ENCODE data around the gene BPI.

BPI gene

DNA sequence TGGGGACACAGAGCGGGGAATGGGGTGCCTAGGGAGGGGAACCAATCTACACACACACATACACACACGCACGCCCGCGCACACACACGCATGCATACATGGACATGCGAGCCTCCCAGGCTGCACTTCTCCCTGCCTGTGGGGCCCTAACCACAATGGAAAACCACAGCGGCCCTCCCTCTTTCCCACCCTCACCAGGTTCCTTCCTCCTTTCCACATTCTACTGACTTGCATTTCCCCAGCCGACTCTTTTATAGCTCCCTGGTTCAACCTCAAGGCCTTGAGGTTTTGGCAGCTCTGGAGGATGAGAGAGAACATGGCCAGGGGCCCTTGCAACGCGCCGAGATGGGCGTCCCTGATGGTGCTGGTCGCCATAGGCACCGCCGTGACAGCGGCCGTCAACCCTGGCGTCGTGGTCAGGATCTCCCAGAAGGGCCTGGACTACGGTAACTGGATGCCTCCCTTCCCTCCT is at the start of gene BPI:
Gene BPI, plus strand, starts transcription at position 249 of the 472 bp plus-strand sequence. Its CDS starts 68 bp downstream, at position 317.
- TF ChIP-seq ZBTB7A (IDR thresholded peaks at IDR 0.05; ENCODE audit: low read depth), result no peak
- no peak for TF ChIP-seq TCF12 (IDR thresholded peaks at IDR 0.05; ENCODE audit: low read depth)
- TF ChIP-seq, protein P1, sequence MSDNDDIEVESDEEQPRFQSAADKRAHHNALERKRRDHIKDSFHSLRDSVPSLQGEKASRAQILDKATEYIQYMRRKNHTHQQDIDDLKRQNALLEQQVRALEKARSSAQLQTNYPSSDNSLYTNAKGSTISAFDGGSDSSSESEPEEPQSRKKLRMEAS (IDR thresholded peaks at IDR 0.05), result no peak
- TF ChIP-seq CREB1 (IDR thresholded peaks at IDR 0.05; ENCODE audit: low read depth), result no peak
- TF ChIP-seq CEBPB (IDR thresholded peaks at IDR 0.05), result no peak
- no peak for TF ChIP-seq NFIC (IDR thresholded peaks at IDR 0.05)
- no peak for TF ChIP-seq FOXM1 (IDR thresholded peaks at IDR 0.05; ENCODE audit: borderline replicate concordance, low read depth)
- TF ChIP-seq TEAD4 (IDR thresholded peaks at IDR 0.05), result no peak
- TF ChIP-seq, protein P2, sequence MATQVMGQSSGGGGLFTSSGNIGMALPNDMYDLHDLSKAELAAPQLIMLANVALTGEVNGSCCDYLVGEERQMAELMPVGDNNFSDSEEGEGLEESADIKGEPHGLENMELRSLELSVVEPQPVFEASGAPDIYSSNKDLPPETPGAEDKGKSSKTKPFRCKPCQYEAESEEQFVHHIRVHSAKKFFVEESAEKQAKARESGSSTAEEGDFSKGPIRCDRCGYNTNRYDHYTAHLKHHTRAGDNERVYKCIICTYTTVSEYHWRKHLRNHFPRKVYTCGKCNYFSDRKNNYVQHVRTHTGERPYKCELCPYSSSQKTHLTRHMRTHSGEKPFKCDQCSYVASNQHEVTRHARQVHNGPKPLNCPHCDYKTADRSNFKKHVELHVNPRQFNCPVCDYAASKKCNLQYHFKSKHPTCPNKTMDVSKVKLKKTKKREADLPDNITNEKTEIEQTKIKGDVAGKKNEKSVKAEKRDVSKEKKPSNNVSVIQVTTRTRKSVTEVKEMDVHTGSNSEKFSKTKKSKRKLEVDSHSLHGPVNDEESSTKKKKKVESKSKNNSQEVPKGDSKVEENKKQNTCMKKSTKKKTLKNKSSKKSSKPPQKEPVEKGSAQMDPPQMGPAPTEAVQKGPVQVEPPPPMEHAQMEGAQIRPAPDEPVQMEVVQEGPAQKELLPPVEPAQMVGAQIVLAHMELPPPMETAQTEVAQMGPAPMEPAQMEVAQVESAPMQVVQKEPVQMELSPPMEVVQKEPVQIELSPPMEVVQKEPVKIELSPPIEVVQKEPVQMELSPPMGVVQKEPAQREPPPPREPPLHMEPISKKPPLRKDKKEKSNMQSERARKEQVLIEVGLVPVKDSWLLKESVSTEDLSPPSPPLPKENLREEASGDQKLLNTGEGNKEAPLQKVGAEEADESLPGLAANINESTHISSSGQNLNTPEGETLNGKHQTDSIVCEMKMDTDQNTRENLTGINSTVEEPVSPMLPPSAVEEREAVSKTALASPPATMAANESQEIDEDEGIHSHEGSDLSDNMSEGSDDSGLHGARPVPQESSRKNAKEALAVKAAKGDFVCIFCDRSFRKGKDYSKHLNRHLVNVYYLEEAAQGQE (IDR thresholded peaks at IDR 0.05; ENCODE audit: low read depth), result no peak
- no peak for TF ChIP-seq EP300 (IDR thresholded peaks at IDR 0.05; ENCODE audit: borderline replicate concordance)

DNA sequence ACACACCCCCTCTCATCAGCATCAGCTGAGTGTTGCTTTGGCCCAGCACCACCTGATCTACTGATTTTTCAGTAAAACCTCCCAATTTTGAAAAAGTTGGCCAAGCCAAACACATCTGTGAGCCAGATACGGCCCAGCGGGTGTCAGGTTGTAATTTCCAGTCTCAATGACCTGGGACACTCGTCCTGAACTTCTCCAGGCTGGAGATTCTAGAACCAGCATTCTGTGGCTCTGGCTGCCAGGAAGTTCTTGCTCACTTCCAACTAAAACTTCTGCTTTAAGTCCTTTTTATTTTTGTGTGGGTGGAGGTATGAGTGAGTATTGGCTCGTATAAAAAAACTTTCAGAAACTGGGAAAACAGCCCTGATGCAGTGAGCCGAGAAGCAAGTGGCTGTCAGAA is 48.6 kb upstream of the BPI start:
- TF ChIP-seq EP300 (IDR thresholded peaks at IDR 0.05; ENCODE audit: borderline replicate concordance), result no peak
- no peak for TF ChIP-seq EGR1 (IDR thresholded peaks at IDR 0.05)
- no peak for TF ChIP-seq RAD21 (IDR thresholded peaks at IDR 0.05; ENCODE audit: low read depth)
- no peak for TF ChIP-seq CREB1 (IDR thresholded peaks at IDR 0.05; ENCODE audit: low read depth)
- TF ChIP-seq CEBPB (IDR thresholded peaks at IDR 0.05), result no peak
- TF ChIP-seq, protein P2 (IDR thresholded peaks at IDR 0.05; ENCODE audit: low read depth), result no peak
- no peak for TF ChIP-seq NFIC (IDR thresholded peaks at IDR 0.05)
- no peak for TF ChIP-seq TAF1 (IDR thresholded peaks at IDR 0.05; ENCODE audit: low read depth)
- TF ChIP-seq, protein P3, sequence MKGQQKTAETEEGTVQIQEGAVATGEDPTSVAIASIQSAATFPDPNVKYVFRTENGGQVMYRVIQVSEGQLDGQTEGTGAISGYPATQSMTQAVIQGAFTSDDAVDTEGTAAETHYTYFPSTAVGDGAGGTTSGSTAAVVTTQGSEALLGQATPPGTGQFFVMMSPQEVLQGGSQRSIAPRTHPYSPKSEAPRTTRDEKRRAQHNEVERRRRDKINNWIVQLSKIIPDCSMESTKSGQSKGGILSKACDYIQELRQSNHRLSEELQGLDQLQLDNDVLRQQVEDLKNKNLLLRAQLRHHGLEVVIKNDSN (IDR thresholded peaks at IDR 0.05), result no peak
- TF ChIP-seq YY1 (IDR thresholded peaks at IDR 0.05; ENCODE audit: low read depth), result no peak
- TF ChIP-seq, protein P1 (IDR thresholded peaks at IDR 0.05), result no peak
- no peak for TF ChIP-seq TEAD4 (IDR thresholded peaks at IDR 0.05)
- TF ChIP-seq TCF12 (IDR thresholded peaks at IDR 0.05; ENCODE audit: low read depth), result no peak
- TF ChIP-seq ZBTB7A (IDR thresholded peaks at IDR 0.05; ENCODE audit: low read depth), result no peak
- TF ChIP-seq FOXM1 (IDR thresholded peaks at IDR 0.05; ENCODE audit: borderline replicate concordance, low read depth), result no peak

DNA sequence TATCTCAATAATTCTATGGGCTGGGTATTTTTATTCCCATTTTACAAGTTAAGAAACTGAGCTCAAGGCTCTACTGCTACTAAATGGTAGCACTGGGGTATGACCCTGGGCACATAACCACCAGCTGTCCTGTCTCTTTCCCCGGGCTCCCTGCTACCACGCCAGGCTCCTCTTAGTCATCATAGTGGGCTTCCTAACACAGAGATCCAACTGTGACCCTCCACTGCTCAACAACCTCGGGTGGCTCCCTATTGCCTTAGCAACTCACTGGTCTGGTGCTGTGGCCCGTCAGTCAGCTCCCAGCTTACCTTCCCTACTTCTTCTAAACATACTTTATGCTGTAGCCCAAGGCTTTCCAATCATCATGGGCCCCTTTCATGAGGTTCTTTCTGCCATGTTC is 47.9 kb upstream of the BPI start:
- no peak for TF ChIP-seq TAF1 (IDR thresholded peaks at IDR 0.05; ENCODE audit: low read depth)
- TF ChIP-seq EP300 (IDR thresholded peaks at IDR 0.05; ENCODE audit: borderline replicate concordance), result no peak
- TF ChIP-seq, protein P3 (IDR thresholded peaks at IDR 0.05), result no peak
- no peak for TF ChIP-seq ZBTB7A (IDR thresholded peaks at IDR 0.05; ENCODE audit: low read depth)
- TF ChIP-seq, protein P1 (IDR thresholded peaks at IDR 0.05), result no peak
- TF ChIP-seq CEBPB (IDR thresholded peaks at IDR 0.05), result no peak
- TF ChIP-seq YY1 (IDR thresholded peaks at IDR 0.05; ENCODE audit: low read depth), result no peak
- no peak for TF ChIP-seq TCF12 (IDR thresholded peaks at IDR 0.05; ENCODE audit: low read depth)
- TF ChIP-seq NFIC (IDR thresholded peaks at IDR 0.05), result no peak
- TF ChIP-seq FOXM1 (IDR thresholded peaks at IDR 0.05; ENCODE audit: borderline replicate concordance, low read depth), result no peak
- no peak for TF ChIP-seq CREB1 (IDR thresholded peaks at IDR 0.05; ENCODE audit: low read depth)
- no peak for TF ChIP-seq EGR1 (IDR thresholded peaks at IDR 0.05)
- TF ChIP-seq TEAD4 (IDR thresholded peaks at IDR 0.05), result no peak
- TF ChIP-seq RAD21 (IDR thresholded peaks at IDR 0.05; ENCODE audit: low read depth), result no peak
- TF ChIP-seq, protein P2 (IDR thresholded peaks at IDR 0.05; ENCODE audit: low read depth), result no peak

DNA sequence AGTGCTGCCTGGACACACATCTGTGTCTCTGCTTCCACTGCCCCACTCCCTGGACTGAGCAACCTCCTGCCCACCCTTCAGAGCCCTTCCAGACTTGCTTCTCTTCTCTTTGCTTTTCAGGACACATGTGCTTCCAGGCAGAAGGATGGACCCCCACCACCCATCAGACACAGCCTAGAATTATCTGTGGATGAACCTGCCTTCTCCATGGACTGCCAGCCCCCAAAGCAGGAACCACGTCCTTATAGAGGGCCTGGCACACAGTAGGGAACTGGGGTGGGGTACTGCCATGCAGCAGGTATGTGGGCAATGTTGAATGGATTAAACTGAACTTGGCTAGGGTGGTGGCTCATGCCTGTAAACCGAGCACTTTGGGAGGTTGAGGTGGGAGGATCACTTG is 47.0 kb upstream of the BPI start:
- no peak for TF ChIP-seq ZBTB7A (IDR thresholded peaks at IDR 0.05; ENCODE audit: low read depth)
- no peak for TF ChIP-seq EP300 (IDR thresholded peaks at IDR 0.05; ENCODE audit: borderline replicate concordance)
- TF ChIP-seq TEAD4 (IDR thresholded peaks at IDR 0.05), result no peak
- no peak for TF ChIP-seq CREB1 (IDR thresholded peaks at IDR 0.05; ENCODE audit: low read depth)
- no peak for TF ChIP-seq RAD21 (IDR thresholded peaks at IDR 0.05; ENCODE audit: low read depth)
- TF ChIP-seq, protein P2 (IDR thresholded peaks at IDR 0.05; ENCODE audit: low read depth), result no peak
- no peak for TF ChIP-seq EGR1 (IDR thresholded peaks at IDR 0.05)
- TF ChIP-seq, protein P3 (IDR thresholded peaks at IDR 0.05), result no peak
- TF ChIP-seq TAF1 (IDR thresholded peaks at IDR 0.05; ENCODE audit: low read depth), result no peak
- no peak for TF ChIP-seq FOXM1 (IDR thresholded peaks at IDR 0.05; ENCODE audit: borderline replicate concordance, low read depth)
- no peak for TF ChIP-seq NFIC (IDR thresholded peaks at IDR 0.05)
- TF ChIP-seq YY1 (IDR thresholded peaks at IDR 0.05; ENCODE audit: low read depth), result no peak
- TF ChIP-seq, protein P1 (IDR thresholded peaks at IDR 0.05), result no peak
- TF ChIP-seq TCF12 (IDR thresholded peaks at IDR 0.05; ENCODE audit: low read depth), result no peak
- no peak for TF ChIP-seq CEBPB (IDR thresholded peaks at IDR 0.05)

Measured in Ishikawa (cell line).